Choroid plexus epithelial cell (primary cell): Measurements from ENCODE around the gene NOP53.
"Not testable (repeated sequence)": the region's sequence is repeated elsewhere in the genome, so short reads cannot be mapped to it uniquely, and the experiment has no call there.

Experiments
- DNase-seq: peaks from one replicate; pipeline ENCODE4 v3.0.0-alpha.2; 2010; ENCODE audit warnings: low read depth
- H3K4me3 ChIP-seq: 2 replicates; pipeline ENCODE4 v1.5.1; 2011; ENCODE audit warnings: low read depth, mild to moderate bottlenecking, control low read depth, low read length, moderate library complexity
- CTCF ChIP-seq: conservative IDR thresholded peaks from 2 replicates; pipeline ENCODE4 v1.5.1; 2011; ENCODE audit warnings: low read depth, mild to moderate bottlenecking, control low read depth, inconsistent platforms, low read length, moderate library complexity

The NOP53 gene

GRCh38 chr19:47720669-47721422, 24.5 kb upstream of the NOP53 start:
- no peak for DNase-seq
- TF ChIP-seq CTCF, result no peak
- no peak overlapping the region for H3K4me3 ChIP-seq

- H3K4me3 ChIP-seq, result peak overlapping the region; percentile 18
- TF ChIP-seq CTCF, result no peak
- DNase-seq, result peak; percentile 94
Observed at GRCh38 chr19:47723581-47723940, 21.8 kb upstream of the NOP53 start.

- no peak overlapping the region for H3K4me3 ChIP-seq
- no peak for DNase-seq
- no peak for TF ChIP-seq CTCF
Observed at GRCh38 chr19:47725759-47726401, 19.5 kb upstream of the NOP53 start.

- H3K4me3 ChIP-seq, result no peak overlapping the region
- TF ChIP-seq CTCF, result no peak
- DNase-seq, result peak; percentile 86
Observed at GRCh38 chr19:47726467-47726866, 18.9 kb upstream of the NOP53 start.

- DNase-seq, H3K4me3 ChIP-seq: not testable (repeated sequence)
Observed at GRCh38 chr19:47728295-47728694, 17.1 kb upstream of the NOP53 start.

- H3K4me3 ChIP-seq, result no peak overlapping the region
- DNase-seq, result peak; percentile 83
- no peak for TF ChIP-seq CTCF
Observed at GRCh38 chr19:47729468-47729798, 15.9 kb upstream of the NOP53 start.

GRCh38 chr19:47729799-47730520, 15.4 kb upstream of the NOP53 start:
- no peak for DNase-seq
- no peak overlapping the region for H3K4me3 ChIP-seq

More at GRCh38 chr19:47729799-47730520, 15.4 kb upstream of the NOP53 start:
- no peak for TF ChIP-seq CTCF
